ENCODE data around the gene MAPKAP1.

MAPKAP1 gene

DNA sequence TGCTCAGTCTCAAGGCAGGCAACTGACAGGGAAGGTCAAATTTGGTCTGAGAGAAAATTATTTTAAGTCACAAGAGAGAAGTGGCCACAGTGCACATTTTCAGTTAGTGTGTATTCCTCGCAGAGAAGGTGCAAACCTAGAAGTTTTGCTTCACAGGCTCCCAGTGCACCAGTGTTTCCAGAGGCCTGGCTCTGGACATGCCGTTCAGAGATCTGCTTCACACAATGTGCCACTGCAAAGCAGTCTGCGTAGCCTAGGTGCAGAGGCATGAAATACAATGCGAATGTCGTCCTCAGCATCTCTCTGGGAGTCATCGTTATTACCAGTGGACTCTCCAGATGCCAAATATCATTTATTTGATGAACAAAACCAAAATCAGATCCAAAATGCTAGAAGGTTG, 147.8 kb downstream of the MAPKAP1 start:
- DNase-seq, result no peak

DNA sequence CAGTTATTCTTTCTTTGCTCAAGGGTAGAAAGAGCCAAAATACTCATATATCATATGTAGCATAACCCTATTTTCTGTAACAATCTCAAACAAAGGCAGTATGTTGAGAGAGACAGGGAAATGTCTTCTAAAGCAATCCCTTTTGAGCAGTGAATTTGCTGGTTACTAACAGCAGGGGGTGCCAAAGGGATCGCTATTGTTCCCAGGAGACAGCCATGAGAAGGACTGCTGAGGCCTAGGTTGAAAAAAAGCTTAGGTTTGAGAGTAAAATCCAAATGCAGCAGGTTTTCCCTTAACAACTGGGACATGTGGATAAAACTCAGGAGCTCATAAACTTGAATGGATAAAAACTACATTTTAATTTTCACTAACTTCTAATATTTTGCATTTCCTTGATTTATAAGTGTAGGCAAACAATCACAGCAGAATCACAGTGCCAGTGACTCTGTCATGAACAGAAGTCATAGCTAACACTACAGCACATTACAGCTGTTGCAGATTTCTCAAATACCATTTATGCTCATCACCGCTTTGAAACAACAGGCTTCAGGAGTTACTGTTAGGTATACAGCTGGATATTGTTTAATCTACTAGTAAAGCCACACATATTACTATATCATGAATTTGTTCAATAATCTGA, 148.4 kb downstream of the MAPKAP1 start:
- peak; percentile 37 to 80 for DNase-seq

DNA sequence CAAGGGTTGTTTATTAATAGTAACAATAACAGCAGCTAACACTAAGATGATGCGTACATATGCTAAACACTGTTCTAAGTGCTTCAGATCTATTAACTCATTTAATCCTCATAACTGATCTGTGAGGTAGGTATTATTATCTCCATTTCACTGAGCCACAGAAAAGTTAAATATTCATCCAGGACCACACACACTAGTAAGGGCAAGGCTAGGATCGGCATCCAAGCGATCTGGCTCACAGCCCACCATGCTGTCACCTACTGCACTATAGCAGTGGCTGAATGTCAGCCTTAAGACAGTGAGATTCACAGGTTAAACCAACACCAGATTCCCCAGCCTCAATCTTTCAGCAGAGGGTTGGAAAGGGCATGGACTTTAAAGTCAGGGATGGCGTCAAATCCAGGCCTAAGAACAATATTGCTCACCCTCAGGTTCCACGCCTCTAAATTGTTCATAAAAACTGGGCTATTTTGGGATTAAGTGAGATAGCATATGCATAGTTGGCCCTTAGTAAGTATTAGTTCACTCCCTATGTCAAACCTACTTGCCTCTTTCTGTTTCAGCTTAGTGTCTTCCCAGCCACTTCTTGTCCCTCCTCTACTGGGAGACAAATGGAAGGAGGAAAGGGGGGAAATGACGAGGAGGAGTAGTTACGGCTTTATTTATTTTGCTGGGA, 150.8 kb downstream of the MAPKAP1 start:
- DNase-seq, result no peak

GRCh38 chr9:125554726-125555125, 152.3 kb downstream of the MAPKAP1 start:
- no peak for DNase-seq

GRCh38 chr9:125551781-125552180, 155.2 kb downstream of the MAPKAP1 start:
- no peak for DNase-seq

- no peak for DNase-seq
Measured at GRCh38 chr9:125549891-125550885, 156.8 kb downstream of the MAPKAP1 start.

DNA sequence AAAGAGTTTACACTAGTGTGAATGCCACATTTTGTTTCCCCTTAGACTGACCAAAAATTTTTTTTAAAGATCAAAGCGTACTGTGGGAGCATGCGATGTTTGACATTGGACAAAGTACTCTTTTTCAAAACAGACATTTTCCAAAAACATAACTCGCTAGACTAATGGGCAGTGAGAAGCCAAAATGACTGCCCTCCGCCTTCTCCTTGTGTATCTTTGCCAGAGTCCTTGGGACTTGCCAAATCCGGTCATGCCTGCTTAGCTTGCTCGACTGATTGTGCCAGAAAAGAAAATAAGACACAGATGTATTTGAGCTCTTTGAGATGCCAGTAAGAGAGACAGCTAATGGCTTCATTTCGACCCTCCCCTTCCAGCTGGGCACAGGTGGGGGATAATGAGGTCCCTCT, 157.5 kb downstream of the MAPKAP1 start:
- no peak for DNase-seq

DNA sequence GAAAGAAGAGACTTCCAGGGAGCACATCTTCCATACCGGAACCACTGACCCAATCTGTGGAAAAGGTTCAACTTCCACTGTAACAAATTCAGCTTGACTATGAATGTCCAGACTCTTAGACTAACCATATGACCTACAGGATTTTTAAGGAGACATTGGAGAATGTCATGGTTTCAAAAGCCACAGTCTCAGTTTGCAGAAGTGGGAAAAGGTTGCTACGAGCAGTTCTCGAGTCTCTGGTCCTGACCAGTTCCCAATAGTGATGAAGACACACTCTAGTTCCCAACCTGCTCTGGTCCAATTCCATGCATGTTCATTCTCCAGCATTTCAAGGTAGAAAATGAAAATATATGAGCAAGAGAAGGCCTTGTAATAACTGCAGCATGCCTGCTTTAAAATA, 158.0 kb downstream of the MAPKAP1 start:
- no peak for DNase-seq

DNA sequence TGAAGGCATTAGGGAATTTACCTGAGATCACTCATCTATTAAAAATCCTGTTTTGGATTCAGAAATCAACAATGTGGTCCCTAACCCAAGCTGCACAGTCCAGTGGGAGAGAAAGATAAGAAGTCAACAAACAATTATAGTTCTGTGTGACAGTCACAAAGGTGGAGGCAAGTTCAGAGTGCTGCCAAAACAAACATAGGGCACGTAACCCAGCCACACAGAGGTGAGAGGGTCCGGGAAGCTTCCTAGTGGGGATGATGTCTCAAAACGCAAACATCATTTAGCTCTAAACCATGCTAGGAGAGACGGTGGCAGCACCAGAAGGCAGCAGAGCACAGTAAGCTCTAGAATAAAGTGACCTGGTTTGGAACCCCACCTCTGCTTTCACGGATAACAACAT, 158.9 kb downstream of the MAPKAP1 start:
- DNase-seq, result no peak

DNA sequence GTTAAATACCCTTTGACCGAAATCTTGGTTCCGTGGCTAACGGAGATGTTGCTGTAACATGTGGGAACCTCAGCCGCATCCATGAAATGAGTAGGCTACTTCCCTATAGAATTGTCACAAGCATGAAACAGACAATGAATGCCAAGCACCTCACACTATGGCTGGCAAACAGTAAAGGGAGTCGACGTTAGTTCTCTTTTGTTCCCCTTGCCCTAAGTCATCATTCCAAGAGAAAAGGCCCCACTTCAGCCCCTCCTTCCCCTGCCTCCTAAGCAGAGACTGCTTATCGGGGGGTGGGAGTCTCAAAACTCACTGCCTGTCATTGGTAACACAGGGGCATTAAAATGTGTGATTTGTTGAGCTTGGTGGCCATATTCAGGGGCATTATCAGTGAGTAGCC, 159.6 kb downstream of the MAPKAP1 start:
- DNase-seq, result no peak

GRCh38 chr9:125545845-125546244, 161.2 kb downstream of the MAPKAP1 start:
- DNase-seq, result no peak

DNA sequence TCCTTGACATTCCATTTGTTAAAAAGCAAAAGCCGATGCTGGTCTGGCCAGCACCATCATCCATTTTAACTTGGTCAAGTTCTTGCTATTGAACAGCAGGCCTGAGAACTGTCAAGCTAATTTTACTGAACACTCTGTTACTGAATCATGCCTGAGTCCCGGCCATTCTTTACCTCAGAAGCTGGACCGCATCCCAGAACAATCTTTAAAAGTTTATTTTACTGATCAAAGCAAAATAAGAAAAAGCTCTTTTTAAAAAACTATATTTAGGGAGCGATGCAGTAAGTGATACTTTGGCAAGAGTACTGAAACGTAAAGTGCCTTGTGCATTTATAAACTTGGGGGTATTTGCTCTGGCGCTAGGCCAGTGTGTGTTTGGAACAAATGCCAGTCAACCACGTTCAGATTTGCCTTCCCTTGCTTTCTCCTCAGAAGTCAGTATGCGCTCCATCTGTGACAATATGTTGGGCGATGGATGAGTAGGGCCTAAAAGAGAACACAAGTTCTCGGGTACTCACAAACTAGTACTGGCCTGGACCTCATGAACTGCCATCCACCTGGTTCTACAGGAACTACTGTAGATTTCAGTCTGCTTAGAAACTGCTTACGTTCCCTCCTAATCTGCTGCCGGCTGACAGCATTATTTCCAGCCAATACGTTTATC, 161.9 kb downstream of the MAPKAP1 start:
- DNase-seq, result no peak

- no peak for DNase-seq
Measured at GRCh38 chr9:125544484-125544883, 162.5 kb downstream of the MAPKAP1 start.

GRCh38 chr9:125541840-125542243, 165.2 kb downstream of the MAPKAP1 start:
- no peak for DNase-seq

DNA sequence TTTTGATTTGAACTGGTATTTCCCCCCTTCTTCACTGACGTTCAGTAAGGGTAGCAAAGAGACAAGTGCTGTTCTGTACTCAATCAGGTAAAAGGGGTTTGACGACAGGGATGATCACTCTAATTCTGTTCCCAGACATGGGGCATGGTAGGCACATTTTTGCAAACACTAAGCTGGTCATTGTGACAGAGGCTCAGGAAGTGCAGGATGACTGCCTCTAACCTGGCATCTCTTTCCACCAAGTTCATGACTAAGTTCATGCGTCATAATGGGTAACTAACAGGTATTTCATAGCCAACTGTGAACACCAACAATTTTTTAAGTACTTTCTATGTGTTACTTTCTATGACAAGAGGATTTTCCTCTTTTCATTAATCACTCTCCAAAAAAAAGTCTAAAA, 166.5 kb downstream of the MAPKAP1 start:
- DNase-seq, result no peak

DNA sequence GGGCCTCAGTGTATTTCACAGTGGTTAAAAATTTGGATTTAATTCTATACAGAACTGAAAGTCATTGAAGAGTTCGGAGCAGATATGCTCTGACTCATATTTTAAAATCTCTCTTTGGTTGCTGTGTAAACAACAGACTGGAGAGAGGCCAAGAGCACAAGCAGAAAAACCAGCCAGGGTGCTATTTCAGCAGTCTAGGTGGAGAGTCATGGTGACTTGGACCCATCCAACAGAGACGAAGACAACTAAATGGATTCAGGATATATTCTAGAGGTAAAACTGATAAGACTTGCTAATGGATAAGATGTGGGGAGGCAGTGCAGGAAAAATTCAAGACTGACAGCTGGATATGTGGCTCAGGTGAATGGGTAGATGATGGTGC, 168.9 kb downstream of the MAPKAP1 start:
- peak in 1 of 2 experiments; percentile 77 for DNase-seq

- no peak for DNase-seq
Measured at GRCh38 chr9:125537442-125538091, 169.4 kb downstream of the MAPKAP1 start.

GRCh38 chr9:125536776-125537175, 170.2 kb downstream of the MAPKAP1 start:
- DNase-seq, result no peak

GRCh38 chr9:125536167-125536772, 170.7 kb downstream of the MAPKAP1 start:
- DNase-seq, result no peak

DNA sequence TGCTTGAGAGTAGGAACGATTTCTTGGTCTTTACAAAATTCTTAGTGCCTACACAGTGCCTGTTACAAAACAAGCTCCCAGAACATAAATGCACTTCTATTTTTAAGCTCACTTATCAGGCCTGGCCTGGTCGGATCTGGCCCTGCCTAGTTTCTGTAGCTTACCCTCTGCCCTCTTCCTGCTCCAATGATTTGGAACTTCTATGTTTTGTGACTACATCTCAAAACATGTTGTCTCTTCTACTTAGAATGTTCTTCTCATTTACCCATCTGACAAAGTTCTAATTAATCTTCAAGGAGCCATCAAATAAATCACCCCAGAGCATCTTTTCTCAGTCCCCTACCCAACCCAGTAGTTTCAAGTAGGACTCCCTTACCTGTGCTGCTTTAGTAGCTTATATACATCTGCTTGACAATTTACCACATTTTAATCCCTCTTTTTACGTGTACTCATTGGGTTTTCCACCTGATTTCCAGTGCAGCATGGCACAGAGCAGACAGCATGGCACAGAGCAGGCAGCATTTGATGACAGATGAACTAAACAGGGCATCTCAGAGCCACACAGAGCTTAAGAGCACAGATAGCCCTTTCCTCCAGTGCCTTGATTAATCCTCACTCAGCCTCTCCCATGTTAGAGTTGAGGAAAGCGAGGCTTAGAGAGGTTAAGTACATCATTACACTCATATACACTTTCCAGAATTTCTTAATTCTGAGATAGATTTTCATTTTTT, 171.9 kb downstream of the MAPKAP1 start:
- DNase-seq, result no peak

All from SW 1271 (cell line).